Occipital lobe (tissue), 2 donors: ENCODE results near the gene CHORDC1. TPM values are rescaled to one million over a fixed set of nuclear protein-coding genes. Genes with fewer than 3 reads are reported as not detected.
"Not testable (repeated sequence)": the region's sequence is repeated elsewhere in the genome, so short reads cannot be mapped to it uniquely, and the experiment has no call there.

Source experiments
- DNase-seq: peaks from one replicate; lab custom pipeline; 2025; lab: John Stamatoyannopoulos, UW
- total RNA-seq: library from RNA; depleted of rRNA; stranded (reverse); fragments of >200 nt; gene quantifications from one replicate; pipeline ENCODE4 v1.2.3, GENCODE V29; 2014

CHORDC1 gene
- total RNA-seq, 1 donor from 2014 or later = 68.9 TPM

GRCh38 chr11:90216611-90217010, 6.2 kb downstream of the CHORDC1 start:
- no peak for DNase-seq

- DNase-seq = no peak
These were observed 9.5 kb downstream of the CHORDC1 start for GRCh38 chr11:90213322-90213721.

GRCh38 chr11:90208857-90209256, 14.0 kb downstream of the CHORDC1 start:
- DNase-seq = no peak

- DNase-seq = not testable (repeated sequence)
These were observed 14.9 kb downstream of the CHORDC1 start for GRCh38 chr11:90207992-90208391.

GRCh38 chr11:90204832-90205646, 17.8 kb downstream of the CHORDC1 start:
- DNase-seq = no peak

GRCh38 chr11:90204407-90204806, 18.4 kb downstream of the CHORDC1 start:
- DNase-seq = no peak

- no peak for DNase-seq
These were observed 20.5 kb downstream of the CHORDC1 start for GRCh38 chr11:90202342-90202741.

GRCh38 chr11:90197377-90197776, 25.5 kb downstream of the CHORDC1 start:
- no peak for DNase-seq

GRCh38 chr11:90192869-90193582, 29.8 kb downstream of the CHORDC1 start:
- no peak for DNase-seq

GRCh38 chr11:90189011-90189410, 33.8 kb downstream of the CHORDC1 start:
- DNase-seq = no peak

GRCh38 chr11:90187839-90188238, 35.0 kb downstream of the CHORDC1 start:
- DNase-seq = no peak

- DNase-seq = no peak
These were observed 42.9 kb downstream of the CHORDC1 start for GRCh38 chr11:90179923-90180322.

- no peak for DNase-seq
These were observed 44.1 kb downstream of the CHORDC1 start for GRCh38 chr11:90178751-90179150.

GRCh38 chr11:90176069-90176468, 46.8 kb downstream of the CHORDC1 start:
- no peak for DNase-seq

- DNase-seq = no peak
These were observed 51.5 kb downstream of the CHORDC1 start for GRCh38 chr11:90171359-90171758.

GRCh38 chr11:90168571-90168970, 54.3 kb downstream of the CHORDC1 start:
- no peak for DNase-seq

GRCh38 chr11:90167704-90168103, 55.1 kb downstream of the CHORDC1 start:
- DNase-seq = not testable (repeated sequence)

- DNase-seq = not testable (repeated sequence)
These were observed 55.8 kb downstream of the CHORDC1 start for GRCh38 chr11:90166982-90167573.
